HepG2 (cell line): ENCODE results near the gene NUFIP1. TPM values are rescaled to one million over a fixed set of nuclear protein-coding genes. Genes with fewer than 3 reads are reported as not detected.

ENCODE experiments used
- ATAC-seq: fragments of 200-7000 bp; cut with Tn5 transposase; 3 replicates; pipeline ENCODE4 v1.9.1; 2020; ENCODE audit warnings: mild to moderate bottlenecking, moderate library complexity
- BruUV-seq: library from RNA; stranded (reverse); fragments of 400-500 nt; replicated peaks from 2 replicates; lab custom pipeline; 2021; lab: Mats Ljungman, UMichigan
- CTCF ChIA-PET: fragments of 300-600 bp; formaldehyde crosslinking; extraction: SDS; loops from one replicate; lab custom pipeline; 2021; ENCODE audit warnings: low total read pairs, inconsistent platforms, low intra/inter-chr PET ratio; lab: Yijun Ruan, JAX
- POLR2A ChIA-PET: fragments of 350-600 bp; sonication (Branson Sonifier 250); formaldehyde crosslinking; loops from one replicate; lab custom pipeline; 2020; ENCODE audit warnings: antibody characterized with exemption, inconsistent platforms; lab: Yijun Ruan, JAX
- DNase-seq: peaks from one replicate; pipeline ENCODE4 v3.0.0-alpha.2; 2015; ENCODE audit warnings: low spot score
- FAIRE-seq: peaks from 3 replicates; lab custom pipeline; 2011; peaks lifted over from hg19 to GRCh38; lab: Jason Lieb, UNC
- H2AFZ ChIP-seq: one replicate; pipeline ENCODE4 v1.6.1; 2011; ENCODE audit warnings: low read length, inconsistent platforms
- H3K27ac ChIP-seq: fragments of 300-600 bp; 3 replicates; pipeline ENCODE4 v1.8.0; 2011; ENCODE audit warnings: mixed run types, mild to moderate bottlenecking, mixed read lengths, low read length, inconsistent platforms; ENCODE audit not compliant: insufficient read depth; ENCODE audit errors: extremely low read length
- H3K27me3 ChIP-seq, 2 experiments: fragments of 200-600 bp in 1 of 2; 2 replicates in 1 of 2; 3 replicates in 1 of 2; pipeline versions ENCODE4 v1.6.0 to v1.8.0; 2011; ENCODE audit warnings: low read length in 2 of 2, mild to moderate bottlenecking in 2 of 2, moderate library complexity in 2 of 2, inconsistent platforms in 1 of 2; ENCODE audit not compliant: insufficient read depth in 2 of 2, control insufficient read depth in 1 of 2
- H3K36me3 ChIP-seq, 2 experiments: fragments of 200-600 bp in 1 of 2; replicated peaks in 1 of 2; 2 replicates in 1 of 2; 3 replicates in 1 of 2; pipeline versions ENCODE4 v1.5.1 to v1.8.0; 2011; ENCODE audit warnings: low read length in 2 of 2, inconsistent platforms in 1 of 2; ENCODE audit not compliant: insufficient read depth in 2 of 2, control insufficient read depth in 1 of 2
- H3K4me1 ChIP-seq: 2 replicates; pipeline ENCODE4 v1.5.1; 2012; ENCODE audit warnings: low read length, inconsistent platforms; ENCODE audit not compliant: insufficient read depth
- H3K4me2 ChIP-seq: 2 replicates; pipeline ENCODE4 v1.6.0; 2011; ENCODE audit warnings: low read depth, low read length, inconsistent platforms
- H3K4me3 ChIP-seq, 3 experiments: fragments of 200-600 bp in 1 of 3; sonication (generic), shearing (Covaris generic) in 1 of 3; replicated peaks in 1 of 3; 2 replicates each; pipeline ENCODE4 v1.5.1; 2011 to 2016; ENCODE audit warnings: low read length in 3 of 3, inconsistent platforms in 2 of 3, low read depth in 2 of 3, mild to moderate bottlenecking in 2 of 3, control low read depth in 1 of 3, mixed read lengths in 1 of 3; ENCODE audit not compliant: insufficient read depth in 1 of 3
- H3K79me2 ChIP-seq: one replicate; pipeline ENCODE4 v1.6.1; 2011; ENCODE audit warnings: low read length, inconsistent platforms; ENCODE audit not compliant: insufficient read depth
- H3K9ac ChIP-seq: 2 replicates; pipeline ENCODE4 v1.6.0; 2011; ENCODE audit warnings: mild to moderate bottlenecking, low read depth, low read length, inconsistent platforms; ENCODE audit not compliant: insufficient read depth
- H3K9me3 ChIP-seq: 2 replicates; pipeline ENCODE4 v1.5.1; 2012; ENCODE audit warnings: mild to moderate bottlenecking, low read length
- H4K20me1 ChIP-seq: 2 replicates; pipeline ENCODE4 v1.6.0; 2011; ENCODE audit warnings: inconsistent platforms, mild to moderate bottlenecking, low read length, moderate library complexity; ENCODE audit not compliant: insufficient read depth
- FOXA1 ChIP-seq, 2 experiments: fragments of 450-650 bp in 1 of 2; sonication (generic) in 1 of 2; formaldehyde crosslinking in 1 of 2; IDR thresholded peaks; 2 replicates each; pipeline versions ENCODE4 v1.4.0 to v1.6.1; 2016 to 2020; ENCODE audit warnings: missing genetic modification reagents in 1 of 2
- MEF2D ChIP-seq: sonication (generic); formaldehyde crosslinking; IDR thresholded peaks from 2 replicates; pipeline ENCODE4 v1.5.1; 2020; ENCODE audit warnings: mild to moderate bottlenecking, missing genetic modification reagents
- MLXIP ChIP-seq: sonication (generic); formaldehyde crosslinking; IDR thresholded peaks from 2 replicates; pipeline ENCODE4 v1.9.0; 2021; ENCODE audit warnings: missing genetic modification reagents, borderline replicate concordance
- PCBP1 ChIP-seq: fragments of 200-400 bp; formaldehyde crosslinking; IDR thresholded peaks from 2 replicates; pipeline ENCODE4 v1.6.1; 2017; ENCODE audit warnings: mild to moderate bottlenecking, low read depth, low read length, borderline replicate concordance
- SRSF4 ChIP-seq: fragments of 200-400 bp; formaldehyde crosslinking; IDR thresholded peaks from one replicate; pipeline ENCODE4 v1.6.1; 2018; ENCODE audit warnings: mild to moderate bottlenecking, low read depth, low read length, moderate library complexity; ENCODE audit not compliant: poor library complexity, severe bottlenecking
- ZBTB1 ChIP-seq: sonication (generic); formaldehyde crosslinking; IDR thresholded peaks from 2 replicates; pipeline ENCODE4 v1.4.0; 2020; ENCODE audit warnings: missing genetic modification reagents, borderline replicate concordance
- ZBTB4 ChIP-seq: sonication (generic); formaldehyde crosslinking; IDR thresholded peaks from 2 replicates; pipeline ENCODE4 v1.4.0; 2020; ENCODE audit warnings: missing genetic modification reagents, mild to moderate bottlenecking, borderline replicate concordance
- ZC3H13 ChIP-seq: sonication (generic); formaldehyde crosslinking; IDR thresholded peaks from 2 replicates; pipeline ENCODE4 v1.8.1; 2023; ENCODE audit warnings: mild to moderate bottlenecking, missing genetic modification reagents, moderate library complexity
- ZNF570 ChIP-seq: sonication (generic); formaldehyde crosslinking; IDR thresholded peaks from 2 replicates; pipeline ENCODE4 v1.4.0; 2020; ENCODE audit warnings: mild to moderate bottlenecking, missing genetic modification reagents, borderline replicate concordance
- ZSCAN21 ChIP-seq: sonication (generic); formaldehyde crosslinking; IDR thresholded peaks from 2 replicates; pipeline ENCODE4 v1.8.0; 2022; ENCODE audit warnings: mild to moderate bottlenecking, missing genetic modification reagents, moderate library complexity, borderline replicate concordance
- WGBS: methylation state at CpG from one replicate; pipeline ENCODE4 v1.1.6; 2017; ENCODE audit warnings: low lambda C conversion rate; 5-methylcytosine and 5-hydroxymethylcytosine counted together
- in situ Hi-C: cut with HindIII; loops from 2 replicates; pipeline ENCODE4 v1.10.0; 2017; ENCODE audit warnings: low pct_unique_long_range_greater_than_20kb; ENCODE audit not compliant: extremely low pct_ligation_motif_present
- intact Hi-C: fragments of 100-400 bp; cut with micrococcal nuclease; formaldehyde crosslinking; loops from one replicate; pipeline ENCODE4 v1.10.0; 2022; ENCODE audit not compliant: unreplicated experiment
- polyA plus RNA-seq, 8 experiments: library from polyadenylated mRNA; depleted of rRNA in 3 of 8; stranded (reverse) in 7 of 8; unstranded in 1 of 8; fragments of >200 nt; fragmentation: Illumina TruSeq in 4 of 8; extraction: Trizol in 4 of 8; gene quantifications; 2 replicates each; pipeline versions ENCODE4 v1.2.1 to v1.2.3, GENCODE V29; 2011 to 2016; ENCODE audit warnings: low read depth in 4 of 8, missing spikeins in 1 of 8, mixed read lengths in 1 of 8; ENCODE audit not compliant: insufficient read depth in 1 of 8
- total RNA-seq, 5 experiments: library from RNA; depleted of rRNA; stranded (reverse); fragments of >200 nt; fragmentation: Illumina TruSeq; extraction: Trizol; gene quantifications; 2 replicates each; pipeline ENCODE4 v1.2.3, GENCODE V29; 2016; ENCODE audit warnings: low read depth in 1 of 5

Gene NUFIP1
- total and polyA plus RNA-seq, 2 of the 13 experiments (the other 11 are each of a cell fraction or from before 2014, with no cell fraction given), result 1.9 to 10.3 TPM

- no peak overlapping the region for H2AFZ ChIP-seq
- no peak for ATAC-seq
- no peak overlapping the region for H3K27ac ChIP-seq
- BruUV-seq, result no TSS peak
- no peaks in the 10 kb centered on the region; a peak in 1 of 5 replicates for H3K27me3 ChIP-seq
- WGBS, result 79% methylated on average over 1 of the region's 1 CpG
- H3K9me3 ChIP-seq, result no peaks in the 10 kb centered on the region
- intact Hi-C loops, result no loop called here
- ChIA-PET POLR2A (interaction anchor here (2.3 kb wide), 1 partner anchor 14 kb away, joined by 6 read pairs; no protein-coding TSS in a partner anchor), CTCF (no interaction called here)
- H3K4me2 ChIP-seq, result no peak overlapping the region
- no peaks in the 10 kb centered on the region for H4K20me1 ChIP-seq
- in situ Hi-C loops, result no loop called here
- no peak overlapping the region for H3K4me3 ChIP-seq
- FAIRE-seq, result no peak
- no peaks in the 10 kb centered on the region for H3K4me1 ChIP-seq
- no peaks in the 10 kb centered on the region; a peak in 1 of 5 replicates for H3K36me3 ChIP-seq
- no peak overlapping the region for H3K9ac ChIP-seq
- no peaks in the 10 kb centered on the region for H3K79me2 ChIP-seq
- DNase-seq, result no peak
- no peak for TF ChIP-seq ZSCAN21
- TF ChIP-seq ZC3H13 (CRISPR knock-in tag), result no peak
- TF ChIP-seq PCBP1, result no peak
- TF ChIP-seq MEF2D (CRISPR knock-in tag), result no peak
- TF ChIP-seq ZNF570 (CRISPR knock-in tag), result no peak
- no peak for TF ChIP-seq ZBTB4 (CRISPR knock-in tag)
- TF ChIP-seq SRSF4, result no peak
- TF ChIP-seq ZBTB1, result no peak
- no peak for TF ChIP-seq MLXIP (CRISPR knock-in tag)
- no peak for TF ChIP-seq FOXA1 (IDR thresholded peaks at IDR 0.05)
- TF ChIP-seq FOXA1 (CRISPR knock-in tag; IDR thresholded peaks at IDR 0.05), result no peak
These were observed 53.0 kb downstream of the NUFIP1 start for GRCh38 chr13:44936246-44936645.
